ENCODE results near the gene DENND2C. TPM values are rescaled to one million over a fixed set of nuclear protein-coding genes. Genes with fewer than 3 reads are reported as not detected.

DENND2C gene
- total RNA-seq, 1 donor from 2014 or later, result 3.2 TPM

DNA sequence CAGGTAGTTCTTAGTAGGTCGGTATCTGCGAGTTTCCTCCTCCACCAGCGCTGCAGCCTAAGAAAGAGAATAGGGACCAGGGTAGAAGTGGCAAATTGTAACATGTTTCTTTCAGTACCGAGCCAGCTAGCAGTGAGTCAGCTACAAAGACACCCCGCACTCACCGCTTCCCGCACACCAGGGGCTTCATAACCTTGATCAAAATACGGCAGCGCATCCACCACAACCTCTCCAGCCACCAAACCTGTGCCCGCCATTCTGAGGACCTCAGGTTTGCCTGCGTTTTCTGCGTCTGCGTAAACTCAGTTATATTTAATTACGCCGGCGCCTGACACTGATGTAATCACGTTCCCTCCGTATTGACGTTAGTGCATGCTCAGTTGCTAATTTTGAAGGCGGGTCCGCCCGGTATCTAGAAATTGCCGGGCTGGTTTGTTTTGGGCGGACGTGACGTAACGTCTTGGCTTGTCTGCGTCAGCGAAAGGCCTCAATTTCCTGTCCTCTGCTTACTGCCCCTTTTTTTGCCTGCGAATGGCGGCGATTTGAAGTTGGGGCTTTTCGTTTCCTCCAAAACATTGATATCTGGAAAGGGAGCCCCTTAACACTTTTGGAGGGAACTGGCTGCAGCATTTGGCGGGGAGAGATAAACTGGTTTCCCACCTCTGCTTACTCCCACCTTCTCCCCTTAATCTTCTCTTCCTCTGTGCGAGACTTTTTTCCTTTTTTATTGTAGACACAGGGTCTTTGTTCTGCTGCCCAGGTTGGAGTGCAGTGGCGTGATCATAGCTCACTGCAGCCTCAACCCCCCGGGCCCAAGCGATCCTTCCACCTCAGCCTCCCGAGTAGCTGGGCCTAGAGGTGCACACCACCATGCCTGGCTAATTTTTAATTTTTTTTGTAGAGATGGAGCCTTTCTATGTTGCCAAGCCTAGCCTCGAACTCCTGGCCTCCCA, 88.2 kb downstream of the DENND2C start, which contains the start of gene BCAS2:
BCAS2 (minus strand) TSS at position 281 of the 953 bp plus-strand sequence; CDS start at position 257, 24 bp downstream.
- Histone ChIP-seq H3K36me3 (ENCODE audit: insufficient read depth, low read length) (peaks cover 8% of the 10 kb centered on the region), H3K27me3 (ENCODE audit: insufficient read depth, low read length) (no peaks in the 10 kb centered on the region), H2AFZ (ENCODE audit: low read depth, low read length) (peak within 1 kb of the TSS; percentile 81), H3K27ac (ENCODE audit: low read depth, low read length) (peak within 1 kb of the TSS; percentile 86), H3K9ac (ENCODE audit: low read length) (peak within 1 kb of the TSS; percentile 86), H4K20me1 (ENCODE audit: insufficient read depth, low read length) (no peaks in the 10 kb centered on the region), H3K4me3 (ENCODE audit: insufficient read depth, low read depth, low read length) (peak within 1 kb of the TSS; percentile 80), H3K79me2 (ENCODE audit: insufficient read depth, low read length) (peaks cover 37% of the 10 kb centered on the region), H3K4me2 (ENCODE audit: low read length) (peak within 1 kb of the TSS; percentile 85), H3K4me1 (ENCODE audit: insufficient read depth, low read length) (peaks cover 3% of the 10 kb centered on the region), H3K9me3 (ENCODE audit: insufficient read depth, low read depth, low read length) (no peaks in the 10 kb centered on the region)
- peak; percentile 98 for DNase-seq (ENCODE audit: low read depth)
- H3K9me3 Mint-ChIP-seq (ENCODE audit: unreplicated experiment), result no peaks in the 10 kb centered on the region
- H3K4me1 Mint-ChIP-seq (ENCODE audit: low read depth, unreplicated experiment), result peaks cover 4% of the 10 kb centered on the region
- no peaks in the 10 kb centered on the region for H3K36me3 Mint-ChIP-seq (ENCODE audit: low read depth, unreplicated experiment)
- peak within 1 kb of the TSS; percentile 99 for H3K4me3 Mint-ChIP-seq (ENCODE audit: unreplicated experiment)
- TF ChIP-seq, protein P1, sequence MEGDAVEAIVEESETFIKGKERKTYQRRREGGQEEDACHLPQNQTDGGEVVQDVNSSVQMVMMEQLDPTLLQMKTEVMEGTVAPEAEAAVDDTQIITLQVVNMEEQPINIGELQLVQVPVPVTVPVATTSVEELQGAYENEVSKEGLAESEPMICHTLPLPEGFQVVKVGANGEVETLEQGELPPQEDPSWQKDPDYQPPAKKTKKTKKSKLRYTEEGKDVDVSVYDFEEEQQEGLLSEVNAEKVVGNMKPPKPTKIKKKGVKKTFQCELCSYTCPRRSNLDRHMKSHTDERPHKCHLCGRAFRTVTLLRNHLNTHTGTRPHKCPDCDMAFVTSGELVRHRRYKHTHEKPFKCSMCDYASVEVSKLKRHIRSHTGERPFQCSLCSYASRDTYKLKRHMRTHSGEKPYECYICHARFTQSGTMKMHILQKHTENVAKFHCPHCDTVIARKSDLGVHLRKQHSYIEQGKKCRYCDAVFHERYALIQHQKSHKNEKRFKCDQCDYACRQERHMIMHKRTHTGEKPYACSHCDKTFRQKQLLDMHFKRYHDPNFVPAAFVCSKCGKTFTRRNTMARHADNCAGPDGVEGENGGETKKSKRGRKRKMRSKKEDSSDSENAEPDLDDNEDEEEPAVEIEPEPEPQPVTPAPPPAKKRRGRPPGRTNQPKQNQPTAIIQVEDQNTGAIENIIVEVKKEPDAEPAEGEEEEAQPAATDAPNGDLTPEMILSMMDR (IDR thresholded peaks at IDR 0.05; ENCODE audit: insufficient read depth, low read depth, low read length), result no peak
- no peak for TF ChIP-seq EZH2 (IDR thresholded peaks at IDR 0.05; ENCODE audit: insufficient read depth, low read length)
- H3K27ac Mint-ChIP-seq (ENCODE audit: unreplicated experiment), result peak within 1 kb of the TSS; percentile 97
- H3K27me3 Mint-ChIP-seq (ENCODE audit: low read depth, unreplicated experiment), result no peaks in the 10 kb centered on the region
- peak; percentile 54 for FAIRE-seq

DNA sequence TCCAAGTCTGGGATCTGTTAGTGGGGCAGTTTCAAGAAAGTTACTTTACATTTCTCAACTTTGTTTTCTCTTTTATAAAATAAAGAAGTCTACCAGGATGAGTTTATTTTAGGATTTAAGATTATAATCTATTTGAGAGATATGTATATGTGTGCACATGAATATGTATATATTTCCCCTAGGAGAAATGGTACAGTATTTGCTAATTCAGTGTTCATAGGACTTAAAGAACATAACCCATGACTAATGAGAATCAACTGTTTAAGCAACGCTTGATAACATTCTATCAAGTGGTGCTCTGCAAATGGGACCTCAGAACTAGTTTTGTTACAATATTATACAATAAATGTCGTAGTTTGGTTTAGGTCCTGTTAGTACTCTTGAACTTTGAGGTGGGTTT, 95.5 kb downstream of the DENND2C start:
- Mint-ChIP-seq H3K27me3 (ENCODE audit: low read depth, unreplicated experiment) (no peaks in the 10 kb centered on the region), H3K9me3 (ENCODE audit: unreplicated experiment) (no peaks in the 10 kb centered on the region), H3K4me1 (ENCODE audit: low read depth, unreplicated experiment) (no peaks in the 10 kb centered on the region), H3K4me3 (ENCODE audit: unreplicated experiment) (no peak overlapping the region), H3K27ac (ENCODE audit: unreplicated experiment) (no peak overlapping the region), H3K36me3 (ENCODE audit: low read depth, unreplicated experiment) (peaks cover 7% of the 10 kb centered on the region)
- H3K27ac ChIP-seq (ENCODE audit: low read depth, low read length), result no peak overlapping the region
- H3K4me3 ChIP-seq (ENCODE audit: insufficient read depth, low read depth, low read length), result no peak overlapping the region
- no peak overlapping the region for H3K4me2 ChIP-seq (ENCODE audit: low read length)
- H4K20me1 ChIP-seq (ENCODE audit: insufficient read depth, low read length), result no peaks in the 10 kb centered on the region
- peaks cover 18% of the 10 kb centered on the region for H3K79me2 ChIP-seq (ENCODE audit: insufficient read depth, low read length)
- TF ChIP-seq EZH2 (IDR thresholded peaks at IDR 0.05; ENCODE audit: insufficient read depth, low read length), result no peak
- TF ChIP-seq, protein P1 (IDR thresholded peaks at IDR 0.05; ENCODE audit: insufficient read depth, low read depth, low read length), result no peak
- no peak overlapping the region for H2AFZ ChIP-seq (ENCODE audit: low read depth, low read length)
- peaks cover 48% of the 10 kb centered on the region for H3K36me3 ChIP-seq (ENCODE audit: insufficient read depth, low read length)
- no peaks in the 10 kb centered on the region for H3K27me3 ChIP-seq (ENCODE audit: insufficient read depth, low read length)
- DNase-seq (ENCODE audit: low read depth), result no peak
- no peak overlapping the region for H3K9ac ChIP-seq (ENCODE audit: low read length)
- no peak for FAIRE-seq
- no peaks in the 10 kb centered on the region for H3K4me1 ChIP-seq (ENCODE audit: insufficient read depth, low read length)
- no peaks in the 10 kb centered on the region for H3K9me3 ChIP-seq (ENCODE audit: insufficient read depth, low read depth, low read length)
